Measurements from ENCODE around the gene RNF103.

DNA sequence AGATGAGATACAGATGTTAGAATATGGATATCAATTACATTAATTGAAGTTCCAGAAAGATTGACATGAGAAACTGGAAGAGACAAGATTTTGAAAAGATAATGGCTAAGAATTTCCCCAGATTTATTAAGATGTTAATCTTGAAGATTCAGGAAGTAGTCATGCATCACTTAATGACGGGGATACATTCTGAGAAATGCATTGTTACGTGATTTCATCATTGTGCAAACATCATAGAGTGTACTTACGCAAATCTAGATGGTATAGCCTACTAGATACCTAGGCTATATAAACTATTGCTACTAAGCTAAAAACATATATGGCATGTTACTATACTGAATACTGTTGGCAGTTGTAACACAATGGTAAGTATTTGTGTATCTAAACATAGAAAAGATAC is 53.6 kb downstream of the RNF103 start:
- TF ChIP-seq EZH2 (IDR thresholded peaks at IDR 0.05; ENCODE audit: insufficient read depth, poor library complexity, severe bottlenecking): no peak
- no peak for TF ChIP-seq EZH2phosphoT487 (IDR thresholded peaks at IDR 0.05; ENCODE audit: insufficient read depth, low read depth)

All from GM23248 (cell line).